CD4-positive, alpha-beta T cell (primary cell): Measurements from ENCODE around the gene ATP1B1. TPM values are rescaled to one million over a fixed set of nuclear protein-coding genes. Genes with fewer than 3 reads are reported as not detected.

Experiments used
- ATAC-seq: fragments of 200-7000 bp; cut with Tn5 transposase; one replicate; pipeline ENCODE4 v1.10.0; 2022; ENCODE audit warnings: mild to moderate bottlenecking; ENCODE audit not compliant: poor library complexity
- CTCF ChIA-PET: fragments of 350-600 bp; sonication (Branson Sonifier 250); formaldehyde crosslinking; loops from one replicate; lab custom pipeline; 2021; ENCODE audit warnings: antibody characterized with exemption, inconsistent platforms; lab: Charles Lee
- POLR2A ChIA-PET: fragments of 350-600 bp; sonication (Branson Sonifier 250); formaldehyde crosslinking; loops from one replicate; lab custom pipeline; 2021; ENCODE audit warnings: antibody characterized with exemption, inconsistent platforms; lab: Charles Lee
- DNase-seq, 14 experiments: peaks; one replicate each; pipeline ENCODE4 v3.0.0-alpha.2; 2013 to 2020; ENCODE audit warnings: mixed read lengths in 2 of 14
- H3K27ac ChIP-seq, 2 donors: one replicate each; pipeline versions ENCODE4 v1.5.1 to v1.7.0; 2013; ENCODE audit warnings: low read length in 2 of 2, low read depth in 1 of 2, mild to moderate bottlenecking in 1 of 2
- H3K27me3 ChIP-seq, 2 experiments: 1 replicate in 1 of 2; 2 replicates in 1 of 2; pipeline versions ENCODE4 v1.6.1 to v1.7.0; 2013; ENCODE audit warnings: low read length in 2 of 2, control low read depth in 1 of 2, mild to moderate bottlenecking in 1 of 2, moderate library complexity in 1 of 2; ENCODE audit not compliant: insufficient read depth in 2 of 2, control insufficient read depth in 1 of 2
- H3K36me3 ChIP-seq: one replicate; pipeline ENCODE4 v1.6.1; 2013; ENCODE audit warnings: low read length, control low read depth; ENCODE audit not compliant: insufficient read depth
- H3K4me1 ChIP-seq: one replicate; pipeline ENCODE4 v1.6.1; 2013; ENCODE audit warnings: low read length, control low read depth; ENCODE audit not compliant: insufficient read depth
- H3K4me3 ChIP-seq: one replicate; pipeline ENCODE4 v1.5.1; 2013; ENCODE audit warnings: mild to moderate bottlenecking, low read length, moderate library complexity
- H3K9me3 ChIP-seq, 2 experiments: 1 replicate in 1 of 2; 2 replicates in 1 of 2; pipeline versions ENCODE4 v1.6.1 to v1.7.0; 2013; ENCODE audit warnings: low read length in 2 of 2, mild to moderate bottlenecking in 2 of 2, control low read depth in 1 of 2, moderate library complexity in 1 of 2; ENCODE audit not compliant: control insufficient read depth in 1 of 2, insufficient read depth in 1 of 2
- H3K27ac Mint-ChIP-seq: one replicate; pipeline ENCODE4 v1.8.0; 2020; ENCODE audit warnings: mixed read lengths
- H3K27me3 Mint-ChIP-seq: one replicate; pipeline ENCODE4 v1.8.0; 2021; ENCODE audit warnings: mixed read lengths
- H3K36me3 Mint-ChIP-seq: one replicate; pipeline ENCODE4 v1.8.0; 2021; ENCODE audit warnings: low read depth, mixed read lengths
- H3K4me1 Mint-ChIP-seq: one replicate; pipeline ENCODE4 v1.8.0; 2021; ENCODE audit warnings: low read depth, mixed read lengths
- H3K4me3 Mint-ChIP-seq: one replicate; pipeline ENCODE4 v1.8.0; 2020; ENCODE audit warnings: mild to moderate bottlenecking, mixed read lengths
- H3K9me3 Mint-ChIP-seq: one replicate; pipeline ENCODE4 v1.8.0; 2020; ENCODE audit warnings: mixed read lengths
- CTCF ChIP-seq: fragments of 200-600 bp; IDR thresholded peaks from one replicate; pipeline ENCODE4 v1.8.0; 2022; ENCODE audit warnings: antibody characterized with exemption, mild to moderate bottlenecking
- intact Hi-C, 2 experiments: fragments of 100-400 bp; cut with DNase I in 1 of 2; cut with micrococcal nuclease in 1 of 2; formaldehyde crosslinking; loops; one replicate each; pipeline versions ENCODE4 v1.15.1 to v1.9.0; 2023 to 2025; cut with DNase I, micrococcal nuclease
- total RNA-seq, 174 experiments: library from RNA in 2 of 174; stranded (reverse) in 2 of 174; gene quantifications; one replicate each; pipeline ENCODE4 v1.2.3 and lab custom pipeline; 2021 to 2026

Gene ATP1B1
- total RNA-seq, 2 experiments from 2014 or later, result 3.5 to 4.5 TPM

- H3K27ac Mint-ChIP-seq, result no peak overlapping the region
- no peak overlapping the region for H3K27ac ChIP-seq
- TF ChIP-seq CTCF, result no peak
- ATAC-seq, result no peak
- H3K36me3 Mint-ChIP-seq, result no peaks in the 10 kb centered on the region
- no peaks in the 10 kb centered on the region for H3K4me1 ChIP-seq
- H3K27me3 ChIP-seq, result no peaks in the 10 kb centered on the region
- H3K27me3 Mint-ChIP-seq, result no peaks in the 10 kb centered on the region
- H3K4me3 ChIP-seq, result no peak overlapping the region
- no peak overlapping the region for H3K4me3 Mint-ChIP-seq
- DNase-seq, result no peak
- no peaks in the 10 kb centered on the region for H3K9me3 Mint-ChIP-seq
- H3K4me1 Mint-ChIP-seq, result no peaks in the 10 kb centered on the region
- H3K9me3 ChIP-seq, result no peaks in the 10 kb centered on the region
- intact Hi-C loops, result no loop called here
- CTCF ChIA-PET, result no interaction called here
- H3K36me3 ChIP-seq, result no peaks in the 10 kb centered on the region
- POLR2A ChIA-PET, result no interaction called here
These were observed 40.2 kb downstream of the ATP1B1 start for GRCh38 chr1:169146576-169147214.

GRCh38 chr1:169148472-169149252 is 42.2 kb downstream of the ATP1B1 start:
- Mint-ChIP-seq H3K9me3 (no peaks in the 10 kb centered on the region), H3K4me3 (no peak overlapping the region), H3K27me3 (no peaks in the 10 kb centered on the region), H3K36me3 (no peaks in the 10 kb centered on the region), H3K4me1 (no peaks in the 10 kb centered on the region), H3K27ac (no peak overlapping the region)
- DNase-seq, result no peak
- H3K4me1 ChIP-seq, result no peaks in the 10 kb centered on the region
- ChIA-PET CTCF (interaction anchor here (0.6 kb wide), 1 partner anchor 74 kb away, joined by 4 read pairs; no protein-coding TSS in a partner anchor), POLR2A (no interaction called here)
- no peaks in the 10 kb centered on the region for H3K36me3 ChIP-seq
- no peak overlapping the region for H3K27ac ChIP-seq
- H3K9me3 ChIP-seq, result no peaks in the 10 kb centered on the region
- H3K27me3 ChIP-seq, result no peaks in the 10 kb centered on the region
- intact Hi-C loops, result no loop called here
- ATAC-seq, result no peak
- no peak overlapping the region for H3K4me3 ChIP-seq
- no peak for TF ChIP-seq CTCF

GRCh38 chr1:169149555-169150286 is 43.2 kb downstream of the ATP1B1 start:
- no peaks in the 10 kb centered on the region for H3K9me3 Mint-ChIP-seq
- TF ChIP-seq CTCF, result no peak
- H3K27ac ChIP-seq, result no peak overlapping the region
- H3K4me3 Mint-ChIP-seq, result no peak overlapping the region
- intact Hi-C loops, result no loop called here
- no peaks in the 10 kb centered on the region for H3K9me3 ChIP-seq
- H3K27ac Mint-ChIP-seq, result no peak overlapping the region
- ATAC-seq (no peak), DNase-seq (no peak)
- H3K27me3 ChIP-seq, result no peaks in the 10 kb centered on the region
- no peaks in the 10 kb centered on the region for H3K4me1 Mint-ChIP-seq
- no peaks in the 10 kb centered on the region for H3K36me3 Mint-ChIP-seq
- CTCF ChIA-PET, result no interaction called here
- no peak overlapping the region for H3K4me3 ChIP-seq
- no peaks in the 10 kb centered on the region for H3K4me1 ChIP-seq
- no peaks in the 10 kb centered on the region for H3K36me3 ChIP-seq
- POLR2A ChIA-PET, result no interaction called here
- H3K27me3 Mint-ChIP-seq, result no peaks in the 10 kb centered on the region
